ENCODE data around the gene EGLN2.

DNA sequence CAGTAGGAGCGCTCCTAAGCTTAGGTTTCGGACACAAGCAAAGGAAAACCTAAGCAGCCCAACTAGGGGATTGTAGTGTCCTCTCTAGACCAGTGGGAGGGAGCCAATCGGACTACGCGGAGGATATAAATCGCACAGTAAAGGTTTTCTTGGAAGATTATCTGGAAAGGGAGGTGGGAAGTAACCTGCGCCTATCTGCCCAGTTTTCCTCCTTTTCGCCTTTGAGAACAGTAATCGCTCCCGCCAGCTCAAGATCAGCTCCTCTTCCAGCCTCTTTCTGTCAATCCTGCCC is 21.4 kb upstream of the EGLN2 start:
- TF ChIP-seq, protein P1, sequence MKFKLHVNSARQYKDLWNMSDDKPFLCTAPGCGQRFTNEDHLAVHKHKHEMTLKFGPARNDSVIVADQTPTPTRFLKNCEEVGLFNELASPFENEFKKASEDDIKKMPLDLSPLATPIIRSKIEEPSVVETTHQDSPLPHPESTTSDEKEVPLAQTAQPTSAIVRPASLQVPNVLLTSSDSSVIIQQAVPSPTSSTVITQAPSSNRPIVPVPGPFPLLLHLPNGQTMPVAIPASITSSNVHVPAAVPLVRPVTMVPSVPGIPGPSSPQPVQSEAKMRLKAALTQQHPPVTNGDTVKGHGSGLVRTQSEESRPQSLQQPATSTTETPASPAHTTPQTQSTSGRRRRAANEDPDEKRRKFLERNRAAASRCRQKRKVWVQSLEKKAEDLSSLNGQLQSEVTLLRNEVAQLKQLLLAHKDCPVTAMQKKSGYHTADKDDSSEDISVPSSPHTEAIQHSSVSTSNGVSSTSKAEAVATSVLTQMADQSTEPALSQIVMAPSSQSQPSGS (tag by site-specific recombination; IDR thresholded peaks at IDR 0.05; ENCODE audit: low read depth) = no peak
- TF ChIP-seq, protein P2, sequence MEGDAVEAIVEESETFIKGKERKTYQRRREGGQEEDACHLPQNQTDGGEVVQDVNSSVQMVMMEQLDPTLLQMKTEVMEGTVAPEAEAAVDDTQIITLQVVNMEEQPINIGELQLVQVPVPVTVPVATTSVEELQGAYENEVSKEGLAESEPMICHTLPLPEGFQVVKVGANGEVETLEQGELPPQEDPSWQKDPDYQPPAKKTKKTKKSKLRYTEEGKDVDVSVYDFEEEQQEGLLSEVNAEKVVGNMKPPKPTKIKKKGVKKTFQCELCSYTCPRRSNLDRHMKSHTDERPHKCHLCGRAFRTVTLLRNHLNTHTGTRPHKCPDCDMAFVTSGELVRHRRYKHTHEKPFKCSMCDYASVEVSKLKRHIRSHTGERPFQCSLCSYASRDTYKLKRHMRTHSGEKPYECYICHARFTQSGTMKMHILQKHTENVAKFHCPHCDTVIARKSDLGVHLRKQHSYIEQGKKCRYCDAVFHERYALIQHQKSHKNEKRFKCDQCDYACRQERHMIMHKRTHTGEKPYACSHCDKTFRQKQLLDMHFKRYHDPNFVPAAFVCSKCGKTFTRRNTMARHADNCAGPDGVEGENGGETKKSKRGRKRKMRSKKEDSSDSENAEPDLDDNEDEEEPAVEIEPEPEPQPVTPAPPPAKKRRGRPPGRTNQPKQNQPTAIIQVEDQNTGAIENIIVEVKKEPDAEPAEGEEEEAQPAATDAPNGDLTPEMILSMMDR (tag by site-specific recombination; IDR thresholded peaks at IDR 0.05) = no peak
- TF ChIP-seq ZNF24 (tag by site-specific recombination; IDR thresholded peaks at IDR 0.05) = 0 out of 2 replicates have a peak, but pooled peaks have one; percentile 53
- no peak for TF ChIP-seq ZNF677 (tag by site-specific recombination; IDR thresholded peaks at IDR 0.05)
- TF ChIP-seq ZNF610 (tag by site-specific recombination; IDR thresholded peaks at IDR 0.05; ENCODE audit: borderline replicate concordance) = no peak; the same call in 1 of the 2 replicates
- TF ChIP-seq, protein P3, sequence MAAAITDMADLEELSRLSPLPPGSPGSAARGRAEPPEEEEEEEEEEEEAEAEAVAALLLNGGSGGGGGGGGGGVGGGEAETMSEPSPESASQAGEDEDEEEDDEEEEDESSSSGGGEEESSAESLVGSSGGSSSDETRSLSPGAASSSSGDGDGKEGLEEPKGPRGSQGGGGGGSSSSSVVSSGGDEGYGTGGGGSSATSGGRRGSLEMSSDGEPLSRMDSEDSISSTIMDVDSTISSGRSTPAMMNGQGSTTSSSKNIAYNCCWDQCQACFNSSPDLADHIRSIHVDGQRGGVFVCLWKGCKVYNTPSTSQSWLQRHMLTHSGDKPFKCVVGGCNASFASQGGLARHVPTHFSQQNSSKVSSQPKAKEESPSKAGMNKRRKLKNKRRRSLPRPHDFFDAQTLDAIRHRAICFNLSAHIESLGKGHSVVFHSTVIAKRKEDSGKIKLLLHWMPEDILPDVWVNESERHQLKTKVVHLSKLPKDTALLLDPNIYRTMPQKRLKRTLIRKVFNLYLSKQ (tag by site-specific recombination; IDR thresholded peaks at IDR 0.05; ENCODE audit: borderline replicate concordance) = no peak
- no peak for TF ChIP-seq WT1 (tag by site-specific recombination; IDR thresholded peaks at IDR 0.05)
- TF ChIP-seq ZNF169 (tag by site-specific recombination; IDR thresholded peaks at IDR 0.05) = no peak
- TF ChIP-seq, protein P4, sequence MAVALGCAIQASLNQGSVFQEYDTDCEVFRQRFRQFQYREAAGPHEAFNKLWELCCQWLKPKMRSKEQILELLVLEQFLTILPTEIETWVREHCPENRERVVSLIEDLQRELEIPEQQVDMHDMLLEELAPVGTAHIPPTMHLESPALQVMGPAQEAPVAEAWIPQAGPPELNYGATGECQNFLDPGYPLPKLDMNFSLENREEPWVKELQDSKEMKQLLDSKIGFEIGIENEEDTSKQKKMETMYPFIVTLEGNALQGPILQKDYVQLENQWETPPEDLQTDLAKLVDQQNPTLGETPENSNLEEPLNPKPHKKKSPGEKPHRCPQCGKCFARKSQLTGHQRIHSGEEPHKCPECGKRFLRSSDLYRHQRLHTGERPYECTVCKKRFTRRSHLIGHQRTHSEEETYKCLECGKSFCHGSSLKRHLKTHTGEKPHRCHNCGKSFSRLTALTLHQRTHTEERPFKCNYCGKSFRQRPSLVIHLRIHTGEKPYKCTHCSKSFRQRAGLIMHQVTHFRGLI (tag by site-specific recombination; IDR thresholded peaks at IDR 0.05) = peak; percentile 25; the same call in 1 of the 2 replicates
- no peak for TF ChIP-seq ZNF274 (IDR thresholded peaks at IDR 0.05; ENCODE audit: low read length)
- TF ChIP-seq ZNF274 (tag by site-specific recombination; IDR thresholded peaks at IDR 0.05; ENCODE audit: borderline replicate concordance) = no peak
- no peak for TF ChIP-seq ZNF341 (tag by site-specific recombination; IDR thresholded peaks at IDR 0.05; ENCODE audit: low read depth)
